Muscle layer of duodenum (tissue), 2 donors: ENCODE data around the gene LTF.

Source experiments
- H3K27ac ChIP-seq: one replicate; pipeline ENCODE4 v1.7.0; 2013; ENCODE audit warnings: mild to moderate bottlenecking, low read length
- H3K27me3 ChIP-seq: one replicate; pipeline ENCODE4 v1.7.0; 2013; ENCODE audit warnings: low read depth, mild to moderate bottlenecking, control low read depth, low read length
- H3K36me3 ChIP-seq, 2 donors: one replicate each; pipeline ENCODE4 v1.7.0; 2013; ENCODE audit warnings: low read length in 2 of 2, control low read depth in 1 of 2, mild to moderate bottlenecking in 1 of 2; ENCODE audit not compliant: insufficient read depth in 2 of 2, control insufficient read depth in 1 of 2
- H3K4me1 ChIP-seq, 2 donors: one replicate each; pipeline ENCODE4 v1.7.0; 2013; ENCODE audit warnings: low read length in 2 of 2, mild to moderate bottlenecking in 2 of 2, control low read depth in 1 of 2, moderate library complexity in 1 of 2; ENCODE audit not compliant: insufficient read depth in 2 of 2, control insufficient read depth in 1 of 2
- H3K4me3 ChIP-seq, 2 donors: one replicate each; pipeline ENCODE4 v1.7.0; 2013; ENCODE audit warnings: low read length in 2 of 2, low read depth in 1 of 2, mild to moderate bottlenecking in 1 of 2
- H3K9me3 ChIP-seq, 2 donors: one replicate each; pipeline ENCODE4 v1.7.0; 2013; ENCODE audit warnings: low read length in 2 of 2, control low read depth in 1 of 2, mild to moderate bottlenecking in 1 of 2; ENCODE audit not compliant: control insufficient read depth in 1 of 2
- donor health status: healthy.

LTF gene

GRCh38 chr3:46464326-46465195 lies at the start of gene LTF:
TSS of gene LTF (minus strand) at chr3:46464905. CDS start at chr3:46464867, 38 bp downstream.
- Histone ChIP-seq H3K9me3 (peaks cover 6 to 7% of the 10 kb centered on the region in 2 donors), H3K4me1 (no peaks in the 10 kb centered on the region), H3K4me3 (no peak within 1 kb of the TSS), H3K36me3 (no peaks in the 10 kb centered on the region), H3K27me3 (peaks cover 5% of the 10 kb centered on the region), H3K27ac (no peak within 1 kb of the TSS)

GRCh38 chr3:46512191-46512749 lies 47.6 kb upstream of the LTF start:
- no peaks in the 10 kb centered on the region for H3K36me3 ChIP-seq

GRCh38 chr3:46509661-46510187 lies 45.0 kb upstream of the LTF start:
- Histone ChIP-seq H3K4me1 (no peaks in the 10 kb centered on the region), H3K36me3 (no peaks in the 10 kb centered on the region), H3K27ac (no peak overlapping the region), H3K4me3 (no peak overlapping the region), H3K27me3 (no peaks in the 10 kb centered on the region), H3K9me3 (no peaks in the 10 kb centered on the region)

More at GRCh38 chr3:46512191-46512749, 47.6 kb upstream of the LTF start:
- no peak overlapping the region for H3K27ac ChIP-seq
- H3K9me3 ChIP-seq, result no peaks in the 10 kb centered on the region
- H3K4me3 ChIP-seq, result no peak overlapping the region
- no peaks in the 10 kb centered on the region for H3K27me3 ChIP-seq
- no peaks in the 10 kb centered on the region for H3K4me1 ChIP-seq

- no peak overlapping the region for H3K27ac ChIP-seq
- H3K27me3 ChIP-seq, result no peaks in the 10 kb centered on the region
- no peaks in the 10 kb centered on the region for H3K4me1 ChIP-seq
- H3K36me3 ChIP-seq, result no peaks in the 10 kb centered on the region
- H3K4me3 ChIP-seq, result no peak overlapping the region
- H3K9me3 ChIP-seq, result no peaks in the 10 kb centered on the region
These were observed 44.3 kb upstream of the LTF start for GRCh38 chr3:46508850-46509591.

- Histone ChIP-seq H3K4me1 (no peaks in the 10 kb centered on the region), H3K36me3 (no peaks in the 10 kb centered on the region), H3K27ac (no peak overlapping the region), H3K9me3 (no peaks in the 10 kb centered on the region), H3K4me3 (no peak overlapping the region), H3K27me3 (no peaks in the 10 kb centered on the region)
These were observed 41.8 kb upstream of the LTF start for GRCh38 chr3:46506526-46506925.

GRCh38 chr3:46505953-46506352 lies 41.2 kb upstream of the LTF start:
- Histone ChIP-seq H3K27ac (no peak overlapping the region), H3K4me3 (no peak overlapping the region), H3K4me1 (no peaks in the 10 kb centered on the region), H3K9me3 (no peaks in the 10 kb centered on the region), H3K36me3 (no peaks in the 10 kb centered on the region), H3K27me3 (no peaks in the 10 kb centered on the region)

GRCh38 chr3:46504789-46505188 lies 40.1 kb upstream of the LTF start:
- Histone ChIP-seq H3K9me3 (no peaks in the 10 kb centered on the region), H3K4me3 (no peak overlapping the region), H3K27me3 (no peaks in the 10 kb centered on the region), H3K36me3 (no peaks in the 10 kb centered on the region), H3K4me1 (no peaks in the 10 kb centered on the region), H3K27ac (no peak overlapping the region)

GRCh38 chr3:46503200-46503874 lies 38.6 kb upstream of the LTF start:
- no peaks in the 10 kb centered on the region for H3K4me1 ChIP-seq
- no peaks in the 10 kb centered on the region for H3K9me3 ChIP-seq
- H3K36me3 ChIP-seq, result no peaks in the 10 kb centered on the region
- H3K27ac ChIP-seq, result no peak overlapping the region
- no peak overlapping the region for H3K4me3 ChIP-seq
- no peaks in the 10 kb centered on the region for H3K27me3 ChIP-seq

GRCh38 chr3:46501702-46502101 lies 37.0 kb upstream of the LTF start:
- H3K36me3 ChIP-seq, result no peaks in the 10 kb centered on the region
- H3K9me3 ChIP-seq, result no peaks in the 10 kb centered on the region
- no peak overlapping the region for H3K27ac ChIP-seq
- no peaks in the 10 kb centered on the region for H3K4me1 ChIP-seq
- H3K27me3 ChIP-seq, result no peaks in the 10 kb centered on the region
- no peak overlapping the region for H3K4me3 ChIP-seq

GRCh38 chr3:46500656-46501635 lies 36.2 kb upstream of the LTF start:
- H3K27ac ChIP-seq, result no peak overlapping the region
- no peaks in the 10 kb centered on the region for H3K9me3 ChIP-seq
- no peaks in the 10 kb centered on the region for H3K4me1 ChIP-seq
- no peaks in the 10 kb centered on the region for H3K36me3 ChIP-seq
- no peak overlapping the region for H3K4me3 ChIP-seq
- no peaks in the 10 kb centered on the region for H3K27me3 ChIP-seq
